Measurements from ENCODE around the gene ZNF469.

ZNF469 gene

GRCh38 chr16:88430524-88431446 lies 48.0 kb downstream of the ZNF469 start:
- DNase-seq, result no peak

GRCh38 chr16:88431651-88432050 lies 48.9 kb downstream of the ZNF469 start:
- DNase-seq, result no peak

GRCh38 chr16:88432174-88432573 lies 49.4 kb downstream of the ZNF469 start:
- DNase-seq, result no peak
